Thyroid gland (tissue), 4 donors: ENCODE results near the gene JPH2.

Source experiments
- POLR2A ChIP-seq, 2 donors: fragments of 450-650 bp; IDR thresholded peaks; one replicate each; pipeline ENCODE4 v1.6.1; 2017; ENCODE audit warnings: antibody characterized with exemption in 2 of 2, mild to moderate bottlenecking in 2 of 2, moderate library complexity in 1 of 2
- TF ChIP-seq, protein P1 (sequence below), 6 experiments: fragments of 200-600 bp in 3 of 6; fragments of 450-650 bp in 3 of 6; sonication (generic) in 3 of 6; IDR thresholded peaks; one replicate each; pipeline ENCODE4 v1.5.1; 2016 to 2019; ENCODE audit warnings: antibody characterized with exemption in 6 of 6, mild to moderate bottlenecking in 2 of 6, inconsistent platforms in 1 of 6, moderate library complexity in 1 of 6

- TF ChIP-seq POLR2A (IDR thresholded peaks at IDR 0.05) = no peak
- TF ChIP-seq, protein P1, sequence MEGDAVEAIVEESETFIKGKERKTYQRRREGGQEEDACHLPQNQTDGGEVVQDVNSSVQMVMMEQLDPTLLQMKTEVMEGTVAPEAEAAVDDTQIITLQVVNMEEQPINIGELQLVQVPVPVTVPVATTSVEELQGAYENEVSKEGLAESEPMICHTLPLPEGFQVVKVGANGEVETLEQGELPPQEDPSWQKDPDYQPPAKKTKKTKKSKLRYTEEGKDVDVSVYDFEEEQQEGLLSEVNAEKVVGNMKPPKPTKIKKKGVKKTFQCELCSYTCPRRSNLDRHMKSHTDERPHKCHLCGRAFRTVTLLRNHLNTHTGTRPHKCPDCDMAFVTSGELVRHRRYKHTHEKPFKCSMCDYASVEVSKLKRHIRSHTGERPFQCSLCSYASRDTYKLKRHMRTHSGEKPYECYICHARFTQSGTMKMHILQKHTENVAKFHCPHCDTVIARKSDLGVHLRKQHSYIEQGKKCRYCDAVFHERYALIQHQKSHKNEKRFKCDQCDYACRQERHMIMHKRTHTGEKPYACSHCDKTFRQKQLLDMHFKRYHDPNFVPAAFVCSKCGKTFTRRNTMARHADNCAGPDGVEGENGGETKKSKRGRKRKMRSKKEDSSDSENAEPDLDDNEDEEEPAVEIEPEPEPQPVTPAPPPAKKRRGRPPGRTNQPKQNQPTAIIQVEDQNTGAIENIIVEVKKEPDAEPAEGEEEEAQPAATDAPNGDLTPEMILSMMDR (IDR thresholded peaks at IDR 0.05) = no peak
Observed at GRCh38 chr20:44064501-44065400, 122.2 kb downstream of the JPH2 start.
